ENCODE measurements around the gene ADM.

- TF ChIP-seq EZH2 (IDR thresholded peaks at IDR 0.05; ENCODE audit: low read depth) = no peak
- TF ChIP-seq, protein P1, sequence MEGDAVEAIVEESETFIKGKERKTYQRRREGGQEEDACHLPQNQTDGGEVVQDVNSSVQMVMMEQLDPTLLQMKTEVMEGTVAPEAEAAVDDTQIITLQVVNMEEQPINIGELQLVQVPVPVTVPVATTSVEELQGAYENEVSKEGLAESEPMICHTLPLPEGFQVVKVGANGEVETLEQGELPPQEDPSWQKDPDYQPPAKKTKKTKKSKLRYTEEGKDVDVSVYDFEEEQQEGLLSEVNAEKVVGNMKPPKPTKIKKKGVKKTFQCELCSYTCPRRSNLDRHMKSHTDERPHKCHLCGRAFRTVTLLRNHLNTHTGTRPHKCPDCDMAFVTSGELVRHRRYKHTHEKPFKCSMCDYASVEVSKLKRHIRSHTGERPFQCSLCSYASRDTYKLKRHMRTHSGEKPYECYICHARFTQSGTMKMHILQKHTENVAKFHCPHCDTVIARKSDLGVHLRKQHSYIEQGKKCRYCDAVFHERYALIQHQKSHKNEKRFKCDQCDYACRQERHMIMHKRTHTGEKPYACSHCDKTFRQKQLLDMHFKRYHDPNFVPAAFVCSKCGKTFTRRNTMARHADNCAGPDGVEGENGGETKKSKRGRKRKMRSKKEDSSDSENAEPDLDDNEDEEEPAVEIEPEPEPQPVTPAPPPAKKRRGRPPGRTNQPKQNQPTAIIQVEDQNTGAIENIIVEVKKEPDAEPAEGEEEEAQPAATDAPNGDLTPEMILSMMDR (conservative IDR thresholded peaks at IDR 0.05) = no peak
These were observed 37.1 kb upstream of the ADM start for GRCh38 chr11:10267821-10268220.

All from PC-9 (cell line).